ENCODE measurements around the gene ABCA4. TPM values are rescaled to one million over a fixed set of nuclear protein-coding genes. Genes with fewer than 3 reads are reported as not detected.
"Not testable (repeated sequence)": the region's sequence is repeated elsewhere in the genome, so short reads cannot be mapped to it uniquely, and the experiment has no call there.

The ABCA4 gene
- total RNA-seq, 1 donor from 2014 or later: 0.19 TPM

- intact Hi-C loops (cut with DNase I): no loop called here
- DNase-seq (ENCODE audit: low spot score): no peak
These were observed 144.7 kb downstream of the ABCA4 start for GRCh38 chr1:93976291-93976690.

- no peak for DNase-seq (ENCODE audit: low spot score)
- intact Hi-C loops (cut with DNase I): no loop called here
These were observed 148.6 kb downstream of the ABCA4 start for GRCh38 chr1:93972341-93972740.

GRCh38 chr1:93969887-93970286 lies 151.1 kb downstream of the ABCA4 start:
- intact Hi-C loops (cut with DNase I): no loop called here
- DNase-seq (ENCODE audit: low spot score): no peak

- intact Hi-C loops (cut with DNase I): no loop called here
- no peak for DNase-seq (ENCODE audit: low spot score)
These were observed 151.6 kb downstream of the ABCA4 start for GRCh38 chr1:93969371-93969770.

DNA sequence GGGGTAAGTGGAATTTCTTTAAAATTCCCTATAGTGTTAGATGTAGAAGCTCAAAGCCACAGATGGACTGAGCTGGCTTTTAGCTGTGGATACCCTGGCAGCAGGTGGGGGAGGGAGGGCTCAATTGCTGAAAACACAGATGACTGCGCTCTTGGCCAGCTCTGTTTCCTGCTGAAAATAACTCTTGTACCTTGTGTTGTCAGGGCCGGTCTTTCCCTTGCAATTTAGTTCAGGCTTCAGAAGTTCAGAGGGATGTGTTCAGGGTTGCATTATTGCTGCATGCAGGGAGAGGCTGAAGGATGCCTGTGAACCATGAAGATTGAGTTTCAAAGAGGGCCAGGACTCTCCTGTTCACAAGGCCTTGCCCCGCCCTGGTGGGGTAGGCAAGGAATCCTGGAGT lies 153.6 kb downstream of the ABCA4 start:
- DNase-seq (ENCODE audit: low spot score): no peak
- intact Hi-C loops (cut with DNase I): no loop called here

DNA sequence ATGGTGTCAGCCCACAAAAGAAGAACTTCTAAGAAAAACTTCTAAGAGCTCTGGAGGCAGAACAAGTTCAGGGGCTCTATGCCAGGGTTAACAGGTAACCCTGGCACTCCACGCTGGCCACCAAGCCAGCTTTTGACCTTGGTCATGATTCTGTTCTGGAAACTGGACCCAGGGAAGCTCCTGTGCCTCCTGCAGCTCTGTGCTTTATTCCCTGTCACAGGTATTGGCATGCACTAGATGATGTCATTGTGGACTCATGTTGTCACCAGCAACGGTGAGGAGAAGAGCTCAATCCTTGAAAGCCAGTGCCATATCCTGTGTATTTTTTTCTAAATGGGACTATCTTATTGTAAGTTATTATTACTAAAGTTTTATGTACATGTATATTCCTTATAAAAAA lies 155.1 kb downstream of the ABCA4 start:
- DNase-seq (ENCODE audit: low spot score): no peak
- intact Hi-C loops (cut with DNase I): no loop called here

DNA sequence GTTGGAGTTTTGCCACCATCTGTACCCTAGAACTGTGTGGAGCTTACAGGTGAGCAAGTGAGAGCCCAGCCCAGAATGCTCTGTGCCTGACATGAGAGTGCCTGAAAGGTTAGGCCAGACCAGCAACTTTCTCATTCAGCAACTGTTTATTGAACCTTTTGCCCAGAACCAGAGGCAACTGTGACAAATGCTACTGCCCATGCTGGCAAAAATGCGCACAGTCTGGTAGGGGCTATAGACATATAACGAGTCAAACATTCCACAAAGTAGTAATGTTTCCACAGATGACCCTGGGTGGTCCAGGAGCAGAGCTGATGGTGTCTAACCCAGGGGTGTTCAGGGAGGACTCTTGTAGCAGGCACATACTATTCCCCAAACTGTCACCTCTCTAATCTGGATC lies 155.7 kb downstream of the ABCA4 start:
- intact Hi-C loops (cut with DNase I): no loop called here
- no peak for DNase-seq (ENCODE audit: low spot score)

DNA sequence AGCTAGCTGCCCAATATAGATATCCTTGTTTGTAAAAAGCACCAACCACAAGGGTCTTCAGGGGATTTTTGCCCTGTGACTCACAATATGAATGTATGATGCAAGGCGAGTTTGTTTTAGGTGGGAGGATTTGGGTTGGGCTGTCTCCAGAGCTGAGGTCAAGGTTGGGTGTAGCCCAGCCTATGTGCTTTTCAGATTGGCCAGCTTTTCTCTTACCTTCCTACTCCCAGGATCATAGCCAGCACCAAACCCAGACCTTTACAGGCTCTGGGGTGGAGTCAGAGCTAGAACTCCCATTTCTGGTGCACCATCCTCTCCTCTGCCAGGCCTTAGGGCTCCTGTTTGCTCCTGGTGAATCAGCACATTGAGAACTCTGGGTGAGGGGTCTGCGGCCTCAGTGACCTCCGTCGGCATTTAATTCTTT lies 156.2 kb downstream of the ABCA4 start:
- DNase-seq (ENCODE audit: low spot score): no peak

DNA sequence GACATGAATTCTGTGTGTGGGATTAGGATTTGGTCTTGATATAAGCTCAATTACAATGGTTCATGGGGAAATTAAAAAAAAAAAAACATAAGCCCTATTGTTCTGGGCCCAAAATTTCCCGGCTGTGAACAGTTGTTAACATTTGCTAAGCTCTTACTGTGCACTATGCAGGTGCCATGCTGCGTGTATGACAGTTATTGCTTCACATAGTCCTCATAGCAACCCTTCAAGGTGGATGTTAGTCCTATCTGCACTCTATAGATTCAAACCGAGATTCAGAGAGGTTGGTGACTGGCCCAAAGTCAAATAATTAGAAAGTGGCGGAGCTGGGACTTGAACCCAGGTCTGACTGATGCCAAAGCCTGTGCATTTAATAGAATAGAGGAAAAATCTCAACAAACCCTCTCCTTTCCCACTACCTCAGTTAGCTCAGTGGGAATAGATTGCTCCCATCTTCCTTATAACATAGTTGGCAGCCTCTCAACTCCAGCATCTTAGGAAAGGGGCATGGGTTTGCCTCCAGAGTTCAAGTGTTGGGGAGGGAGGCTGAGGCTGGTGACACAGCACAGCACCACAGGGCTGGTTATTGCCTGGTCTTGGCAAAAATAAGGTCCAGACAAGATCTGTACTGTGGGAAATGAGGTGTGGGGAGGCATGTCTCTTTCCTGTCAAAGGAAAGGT lies 156.7 kb downstream of the ABCA4 start:
- no peak for DNase-seq (ENCODE audit: low spot score)

More for the DNA sequence above, 156.2 kb downstream of the ABCA4 start:
- intact Hi-C loops (cut with DNase I): no loop called here

DNA sequence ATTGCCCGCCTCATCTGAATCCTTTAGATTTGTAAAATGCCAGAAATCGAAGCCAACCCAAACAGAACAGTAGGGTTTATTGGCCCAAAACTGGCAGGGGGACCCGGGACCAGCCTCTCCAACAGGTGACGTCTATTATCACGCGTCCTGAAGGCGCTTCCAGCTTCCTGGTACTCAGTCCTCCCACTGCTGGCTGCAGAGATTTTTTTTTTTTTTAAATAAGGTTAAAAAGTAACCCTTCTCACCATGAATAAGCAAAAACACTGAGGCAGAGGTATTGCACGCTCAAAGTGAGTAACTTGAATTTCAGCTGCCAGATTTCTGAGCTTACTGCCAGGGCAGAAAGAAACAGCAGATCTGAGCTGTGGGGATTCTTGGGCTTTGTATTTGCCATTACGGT lies 157.4 kb downstream of the ABCA4 start:
- DNase-seq (ENCODE audit: low spot score): no peak
- intact Hi-C loops (cut with DNase I): no loop called here

More for the DNA sequence above, 156.7 kb downstream of the ABCA4 start:
- intact Hi-C loops (cut with DNase I): no loop called here

DNA sequence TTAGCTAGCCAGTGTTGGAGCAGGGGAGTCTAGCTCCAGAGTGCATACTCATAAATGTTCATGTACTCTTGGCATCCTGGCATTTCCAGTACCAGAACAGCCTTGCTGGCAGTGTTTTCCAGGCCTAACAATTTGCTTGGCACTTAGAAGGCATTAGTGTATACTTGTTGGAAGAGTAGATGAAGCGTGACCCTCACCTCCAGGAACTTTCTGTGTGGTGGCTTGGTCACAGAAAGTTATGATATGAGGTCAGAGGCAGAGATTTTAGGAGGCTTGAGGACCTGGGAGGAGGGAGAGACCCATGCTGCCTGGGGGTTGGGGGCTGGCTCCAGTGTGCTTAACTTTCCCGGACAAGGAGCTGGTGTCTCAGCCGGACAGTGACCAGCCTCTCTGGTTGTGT lies 159.0 kb downstream of the ABCA4 start:
- no peak for DNase-seq (ENCODE audit: low spot score)
- intact Hi-C loops (cut with DNase I): no loop called here

GRCh38 chr1:93961443-93961842 lies 159.5 kb downstream of the ABCA4 start:
- intact Hi-C loops (cut with DNase I): no loop called here
- DNase-seq (ENCODE audit: low spot score): no peak

DNA sequence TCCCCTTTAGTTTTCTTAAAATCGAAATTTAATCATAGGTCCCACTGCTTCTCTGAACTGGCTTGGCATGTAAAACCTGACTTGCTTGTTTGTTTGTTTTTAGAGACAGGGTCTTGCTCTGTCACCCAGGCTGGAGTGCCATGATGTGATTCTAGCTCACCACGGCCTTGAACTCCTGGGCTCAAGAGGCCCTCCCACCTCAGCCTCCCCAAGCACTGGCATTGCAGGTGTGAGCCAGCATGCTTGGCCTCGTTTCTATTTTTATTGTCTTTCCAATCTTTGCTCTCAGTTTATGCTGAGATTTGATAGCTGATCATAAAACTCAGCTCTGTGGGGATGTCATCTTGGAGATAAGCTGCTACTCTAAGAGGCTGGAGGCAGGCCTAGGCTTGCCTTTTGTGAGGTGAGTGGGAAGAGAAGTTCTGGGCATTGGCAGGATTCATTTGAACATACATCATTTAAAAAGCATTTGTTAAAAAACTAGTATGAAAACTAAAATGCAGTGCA lies 160.3 kb downstream of the ABCA4 start:
- intact Hi-C loops (cut with DNase I): no loop called here
- DNase-seq (ENCODE audit: low spot score): no peak

GRCh38 chr1:93959413-93959812 lies 161.5 kb downstream of the ABCA4 start:
- intact Hi-C loops (cut with DNase I): no loop called here
- DNase-seq (ENCODE audit: low spot score): no peak

DNA sequence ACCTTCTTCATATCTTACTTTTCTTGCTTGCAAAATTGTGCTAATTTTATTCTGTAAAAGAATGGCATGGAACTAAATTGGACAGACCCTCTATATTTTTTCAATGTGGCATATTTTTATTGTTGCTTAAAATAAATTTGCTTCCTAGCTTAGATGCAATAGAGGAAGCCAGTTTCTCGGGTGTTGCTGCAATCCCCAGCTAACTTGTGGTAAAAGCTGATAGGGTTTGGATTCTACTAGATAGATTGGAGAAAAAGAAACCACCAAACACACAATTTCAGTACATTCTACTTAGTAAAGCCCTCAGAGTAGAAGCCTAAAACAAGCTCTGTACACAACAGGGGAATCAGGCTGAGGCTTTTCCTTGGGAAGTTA lies 162.2 kb downstream of the ABCA4 start:
- intact Hi-C loops (cut with DNase I): no loop called here
- no peak for DNase-seq (ENCODE audit: low spot score)

- intact Hi-C loops (cut with DNase I): no loop called here
These were observed 162.8 kb downstream of the ABCA4 start for GRCh38 chr1:93958032-93958725.

DNA sequence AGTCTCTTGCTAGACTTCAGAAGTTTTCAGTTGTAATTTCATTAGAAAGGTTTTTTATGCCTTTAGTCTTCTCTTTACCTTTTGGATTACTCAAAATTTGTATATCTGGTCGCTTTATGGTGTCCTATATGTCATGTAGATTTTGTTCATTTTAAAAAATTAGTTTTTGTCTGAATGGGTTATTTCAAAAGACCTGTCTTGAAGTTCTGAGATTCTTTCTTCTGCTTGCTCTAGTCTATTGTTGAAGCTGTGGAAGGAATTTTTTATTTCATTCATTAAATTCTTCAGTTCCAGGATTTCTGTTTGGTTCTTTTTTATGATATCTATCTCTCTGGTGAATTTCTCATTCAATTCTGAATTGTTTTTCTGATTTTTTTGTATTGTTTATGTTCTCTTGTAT lies 165.2 kb downstream of the ABCA4 start:
- intact Hi-C loops (cut with DNase I): no loop called here
- DNase-seq (ENCODE audit: low spot score): no peak

More at GRCh38 chr1:93958032-93958725, 162.8 kb downstream of the ABCA4 start:
- no peak for DNase-seq (ENCODE audit: low spot score)

GRCh38 chr1:93947002-93947686 lies 173.8 kb downstream of the ABCA4 start:
- DNase-seq (ENCODE audit: low spot score); intact Hi-C loops (cut with DNase I): not testable (repeated sequence)

Measured in cardiac septum (tissue), 1 donor.